ENCODE results near the gene CADM3. TPM values are rescaled to one million over a fixed set of nuclear protein-coding genes. Genes with fewer than 3 reads are reported as not detected.

Gene CADM3
- total RNA-seq, 1 experiment from 2014 or later = 0.28 TPM

GRCh38 chr1:159140474-159140873, 30.9 kb upstream of the CADM3 start:
- Histone ChIP-seq H3K4me1 (ENCODE audit: control insufficient read depth, insufficient read depth, low read length) (no peaks in the 10 kb centered on the region), H3K4me3 (ENCODE audit: low read depth in 2 of 2, low read length in 2 of 2) (no peak overlapping the region), H3K27ac (ENCODE audit: low read length) (no peak overlapping the region), H3K9me3 (ENCODE audit: control insufficient read depth, insufficient read depth, low read depth, low read length) (no peaks in the 10 kb centered on the region), H3K27me3 (ENCODE audit: control insufficient read depth, insufficient read depth, low read length) (peaks cover 16% of the 10 kb centered on the region), H3K36me3 (ENCODE audit: control insufficient read depth, insufficient read depth, low read length) (no peaks in the 10 kb centered on the region)
- POLR2A ChIA-PET = no interaction called here
- BruUV-seq (replicated peaks) = no TSS peak
- no peak for TF ChIP-seq SIN3A (IDR thresholded peaks at IDR 0.05; ENCODE audit: borderline replicate concordance, insufficient read depth, low read depth, low read length)
- no peak for TF ChIP-seq CTCF (IDR thresholded peaks at IDR 0.05)
- no peak for TF ChIP-seq POLR2AphosphoS5 (IDR thresholded peaks at IDR 0.05; ENCODE audit: low read depth, low read length)
- TF ChIP-seq TCF7L2 (IDR thresholded peaks at IDR 0.05; ENCODE audit: low read depth, low read length) = no peak
- TF ChIP-seq REST (IDR thresholded peaks at IDR 0.05; ENCODE audit: insufficient read depth in 1 of 2, low read depth in 2 of 2, low read length in 1 of 2) = no peak
- CTCF ChIA-PET = no interaction called here
- DNase-seq (ENCODE audit: low read depth, low spot score) = no peak
- intact Hi-C loops (cut with micrococcal nuclease; ENCODE audit: unreplicated experiment) (no loop called here), in situ Hi-C loops (cut with HindIII; ENCODE audit: low pct_unique_long_range_greater_than_20kb, low sequenced_read_pairs) (no loop called here)
- no peak for ATAC-seq

GRCh38 chr1:159141584-159142390, 29.6 kb upstream of the CADM3 start:
- no TSS peak for BruUV-seq (replicated peaks)
- H3K27me3 ChIP-seq (ENCODE audit: control insufficient read depth, insufficient read depth, low read length) = peaks cover 11% of the 10 kb centered on the region
- no peaks in the 10 kb centered on the region for H3K9me3 ChIP-seq (ENCODE audit: control insufficient read depth, insufficient read depth, low read depth, low read length)
- ATAC-seq (no peak), DNase-seq (ENCODE audit: low read depth, low spot score) (no peak)
- no peaks in the 10 kb centered on the region for H3K36me3 ChIP-seq (ENCODE audit: control insufficient read depth, insufficient read depth, low read length)
- TF ChIP-seq CTCF (IDR thresholded peaks at IDR 0.05) (no peak), REST (IDR thresholded peaks at IDR 0.05; ENCODE audit: insufficient read depth in 1 of 2, low read depth in 2 of 2, low read length in 1 of 2) (no peak)
- no peak overlapping the region for H3K27ac ChIP-seq (ENCODE audit: low read length)
- no peak overlapping the region for H3K4me3 ChIP-seq (ENCODE audit: low read depth in 2 of 2, low read length in 2 of 2)
- ChIA-PET POLR2A (no interaction called here), CTCF (no interaction called here)
- intact Hi-C loops (cut with micrococcal nuclease; ENCODE audit: unreplicated experiment) (no loop called here), in situ Hi-C loops (cut with HindIII; ENCODE audit: low pct_unique_long_range_greater_than_20kb, low sequenced_read_pairs) (no loop called here)
- no peaks in the 10 kb centered on the region for H3K4me1 ChIP-seq (ENCODE audit: control insufficient read depth, insufficient read depth, low read length)
